Gastroesophageal sphincter (tissue), 3 donors: ENCODE data around the gene DPF1.

Experiments used
- CTCF ChIP-seq, 4 experiments: fragments of 200-600 bp in 2 of 4; fragments of 450-650 bp in 2 of 4; sonication (generic) in 1 of 4; IDR thresholded peaks; one replicate each; pipeline ENCODE4 v1.5.1; 2017 to 2019; ENCODE audit warnings: antibody characterized with exemption in 4 of 4, mild to moderate bottlenecking in 2 of 4, moderate library complexity in 2 of 4
- POLR2A ChIP-seq, 2 donors: fragments of 450-650 bp; IDR thresholded peaks; one replicate each; pipeline ENCODE4 v1.6.1; 2017; ENCODE audit warnings: antibody characterized with exemption in 2 of 2, mild to moderate bottlenecking in 2 of 2, moderate library complexity in 1 of 2
- POLR2AphosphoS5 ChIP-seq: sonication (generic); formaldehyde crosslinking; IDR thresholded peaks from one replicate; pipeline ENCODE4 v1.6.1; 2017; ENCODE audit warnings: antibody characterized with exemption

GRCh38 chr19:38204728-38205127 is 19.3 kb downstream of the DPF1 start:
- no peak for TF ChIP-seq POLR2A (IDR thresholded peaks at IDR 0.05)
- TF ChIP-seq CTCF (IDR thresholded peaks at IDR 0.05), result no peak
- no peak for TF ChIP-seq POLR2AphosphoS5
